HG02943 (cell line): ENCODE data around the gene ANKS1B.
A peak's percentile ranks its signal among the peaks of the same experiment; 100 is the strongest.

Source experiments
- ATAC-seq: cut with Tn5 transposase; IDR thresholded peaks from one replicate; pipeline ENCODE4 v1.9.1; 2021; ENCODE audit warnings: mild to moderate bottlenecking, low read depth, moderate library complexity; ENCODE audit not compliant: unreplicated experiment

ANKS1B gene

GRCh38 chr12:99151744-99152143 is 833.0 kb downstream of the ANKS1B start:
- no peak for ATAC-seq

DNA sequence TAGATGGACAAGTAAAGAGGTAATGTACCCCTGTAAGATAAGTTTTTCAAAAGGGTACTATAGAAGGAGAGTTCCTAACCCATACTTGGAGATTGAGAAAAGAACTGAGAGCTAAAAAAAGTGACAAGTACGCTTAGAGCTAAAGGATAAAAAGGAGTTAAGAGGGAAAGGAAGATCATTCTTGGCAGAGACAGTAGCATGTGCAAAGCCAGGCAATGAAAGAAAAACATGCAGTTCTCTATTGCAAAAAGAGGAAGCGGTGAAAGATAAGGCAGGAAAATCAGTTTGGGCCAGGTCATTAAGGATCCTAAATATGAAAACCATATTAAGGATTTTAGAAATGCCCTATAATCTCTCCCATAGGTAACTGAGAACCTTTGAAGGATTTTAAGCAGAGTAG is 837.6 kb downstream of the ANKS1B start:
- ATAC-seq, result no peak

GRCh38 chr12:99146730-99147129 is 838.0 kb downstream of the ANKS1B start:
- ATAC-seq, result no peak

DNA sequence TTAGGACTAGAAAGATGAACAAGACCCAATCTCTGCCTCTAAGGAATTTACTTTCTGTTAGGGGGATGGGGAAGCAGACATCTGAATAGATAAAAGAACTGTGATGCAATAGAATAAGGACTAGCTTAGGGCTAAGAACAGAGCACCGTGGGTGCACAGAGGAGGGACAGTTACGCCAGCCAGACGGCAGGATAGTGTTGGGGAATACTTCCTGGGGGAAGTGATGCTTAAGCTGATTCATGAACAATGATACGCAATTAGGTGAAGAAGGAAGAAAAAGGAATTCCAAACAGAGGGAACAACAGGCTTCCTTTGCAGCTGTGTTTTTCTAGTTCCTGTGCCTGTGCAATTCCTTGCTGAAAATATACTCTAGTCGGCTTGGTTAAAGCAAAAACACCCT is 838.6 kb downstream of the ANKS1B start:
- ATAC-seq, result no peak

- ATAC-seq, result no peak
These were observed 842.1 kb downstream of the ANKS1B start for GRCh38 chr12:99142651-99143050.

- no peak for ATAC-seq
These were observed 844.6 kb downstream of the ANKS1B start for GRCh38 chr12:99140017-99140720.

GRCh38 chr12:99138393-99138792 is 846.3 kb downstream of the ANKS1B start:
- ATAC-seq, result no peak

- ATAC-seq, result peak; percentile 74
These were observed 847.4 kb downstream of the ANKS1B start for GRCh38 chr12:99137124-99137855.

GRCh38 chr12:99136516-99136915 is 848.2 kb downstream of the ANKS1B start:
- ATAC-seq, result no peak

DNA sequence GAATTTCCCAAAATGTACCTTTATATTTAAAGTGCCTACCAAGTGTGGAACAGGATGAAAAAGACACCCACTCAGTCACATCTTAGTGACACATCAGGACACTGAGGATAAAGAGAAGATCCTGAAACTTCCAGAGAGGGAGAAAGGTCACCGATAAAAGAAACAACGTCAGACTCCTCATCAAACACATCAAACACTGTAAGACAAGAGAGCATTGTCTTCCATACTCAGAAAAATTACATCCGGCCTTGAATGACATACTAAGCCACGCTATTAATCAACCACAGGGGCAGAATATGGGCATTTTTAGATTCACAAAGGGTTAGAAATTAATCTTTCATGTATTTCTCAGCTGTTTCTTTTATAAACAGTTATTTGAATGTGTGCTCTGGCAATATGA is 849.4 kb downstream of the ANKS1B start:
- no peak for ATAC-seq

DNA sequence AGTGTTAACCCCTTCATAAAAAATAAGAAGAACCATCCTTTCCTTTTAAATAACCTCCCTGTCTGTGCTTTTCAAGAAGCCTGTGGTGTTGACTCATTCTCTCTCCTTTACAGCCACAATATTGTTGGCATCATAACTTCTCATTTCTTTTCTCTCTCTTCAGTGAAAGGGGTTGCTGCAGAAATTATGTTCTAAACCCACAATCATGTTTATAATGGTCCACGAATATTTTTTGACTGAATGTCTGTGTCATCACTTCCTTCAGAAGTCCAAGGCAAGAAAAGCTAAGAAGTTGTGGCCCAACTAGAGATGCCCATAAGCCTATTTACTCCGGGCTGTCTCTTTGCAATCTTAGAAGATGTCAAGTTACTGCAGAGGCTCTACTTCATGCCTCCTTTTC is 851.3 kb downstream of the ANKS1B start:
- no peak for ATAC-seq

GRCh38 chr12:99131751-99132199 is 853.0 kb downstream of the ANKS1B start:
- no peak for ATAC-seq

- ATAC-seq, result peak; percentile 92
These were observed 853.8 kb downstream of the ANKS1B start for GRCh38 chr12:99130808-99131553.

DNA sequence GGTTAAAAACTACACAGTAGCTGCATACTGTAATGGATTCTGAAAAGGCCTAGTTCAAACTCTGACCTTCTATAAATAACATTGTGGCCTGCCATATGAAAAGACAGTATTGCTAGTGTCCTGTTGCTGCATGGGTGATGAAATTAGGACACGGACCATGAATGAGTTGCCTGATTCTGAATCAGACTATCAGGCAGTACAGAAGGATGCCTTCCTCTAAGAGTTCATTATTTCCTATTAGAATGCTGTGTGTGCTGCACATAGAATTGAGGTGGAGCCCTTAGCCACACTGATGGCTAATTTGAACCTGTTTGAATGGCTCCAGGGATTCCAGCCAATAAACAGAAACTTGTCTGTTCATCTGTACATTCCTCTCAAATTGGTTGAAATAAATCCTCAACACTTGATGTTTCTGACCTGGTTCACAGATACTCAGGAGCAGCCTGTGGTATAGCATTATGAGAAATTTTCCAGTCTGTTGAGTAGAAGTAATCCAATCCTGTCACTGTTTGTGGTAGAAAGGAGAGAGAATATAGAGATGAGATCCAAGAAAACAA is 856.4 kb downstream of the ANKS1B start:
- ATAC-seq, result no peak

- no peak for ATAC-seq
These were observed 861.8 kb downstream of the ANKS1B start for GRCh38 chr12:99122959-99123358.

GRCh38 chr12:99122496-99122895 is 862.2 kb downstream of the ANKS1B start:
- ATAC-seq, result no peak

DNA sequence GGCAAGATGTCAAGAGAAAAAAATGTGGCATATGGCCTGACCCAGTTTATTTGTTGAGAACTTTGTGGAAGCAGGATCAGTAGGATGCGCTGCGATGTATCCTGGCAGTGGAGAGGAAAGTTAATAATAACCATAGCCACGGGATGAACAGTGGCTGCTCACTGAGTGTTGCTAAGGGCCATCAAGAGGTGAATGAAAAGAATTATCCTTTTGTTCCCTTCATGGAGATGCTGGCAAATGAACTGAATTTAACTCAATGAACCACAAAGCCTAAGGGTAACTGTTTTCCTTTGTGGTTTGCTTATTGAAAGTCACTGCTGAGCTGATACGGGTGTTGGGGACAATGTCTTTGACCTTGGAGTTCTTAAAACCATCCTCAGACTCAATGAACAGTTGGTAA is 863.2 kb downstream of the ANKS1B start:
- ATAC-seq, result no peak

DNA sequence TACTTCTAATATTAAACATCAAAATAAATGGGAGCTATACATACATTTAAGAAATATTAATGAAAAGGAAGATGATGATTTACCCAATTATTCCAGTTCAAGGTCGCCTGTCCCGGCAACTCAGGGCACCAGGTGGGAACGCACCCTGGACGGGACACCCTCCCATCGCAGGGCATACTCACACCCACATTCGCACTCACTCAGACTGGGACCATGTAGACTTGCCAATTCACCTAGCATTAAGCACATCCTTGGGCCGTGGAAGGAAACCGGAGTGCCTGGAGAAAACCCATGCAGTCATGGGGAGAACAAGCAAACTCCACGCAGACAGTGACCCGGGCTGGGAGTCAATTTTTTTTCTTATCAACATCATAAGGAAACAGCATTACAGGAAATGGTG is 864.8 kb downstream of the ANKS1B start:
- ATAC-seq, result no peak

GRCh38 chr12:99119449-99119848 is 865.3 kb downstream of the ANKS1B start:
- ATAC-seq, result no peak

- ATAC-seq, result no peak
These were observed 873.1 kb downstream of the ANKS1B start for GRCh38 chr12:99111600-99111999.

DNA sequence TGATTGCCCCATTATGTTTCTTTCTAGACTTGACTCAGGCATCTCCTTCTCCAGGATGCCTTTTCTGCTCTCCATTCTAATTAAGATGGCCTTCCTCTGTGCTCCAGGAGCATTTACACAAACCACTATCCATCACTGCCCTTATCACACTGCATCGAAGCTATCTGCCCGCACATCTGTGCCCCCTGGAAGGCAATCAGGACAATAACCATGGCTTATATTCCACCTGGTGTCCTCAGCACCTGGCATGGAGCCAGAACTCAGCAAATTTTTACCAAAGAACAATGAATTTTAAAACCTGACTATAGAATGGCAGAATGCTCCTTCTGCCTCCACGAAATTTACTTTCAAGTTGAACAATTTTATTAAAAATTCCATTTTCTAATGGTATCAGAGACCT is 873.9 kb downstream of the ANKS1B start:
- ATAC-seq, result no peak
